ENCODE results near the gene SYT9.
A peak's percentile ranks its signal among the peaks of the same experiment; 100 is the strongest.

The SYT9 gene

GRCh38 chr11:7457211-7457610, 205.5 kb downstream of the SYT9 start:
- FAIRE-seq (no peak), DNase-seq (ENCODE audit: insufficient read length, low spot score) (no peak)

- no peak for FAIRE-seq
Observed at GRCh38 chr11:7462706-7463105, 211.0 kb downstream of the SYT9 start.

GRCh38 chr11:7467652-7468051, 215.9 kb downstream of the SYT9 start:
- peak; percentile 31 for FAIRE-seq
- DNase-seq (ENCODE audit: insufficient read length, low spot score): no peak

More at GRCh38 chr11:7462706-7463105, 211.0 kb downstream of the SYT9 start:
- DNase-seq (ENCODE audit: insufficient read length, low spot score): no peak

GRCh38 chr11:7469351-7469865, 217.7 kb downstream of the SYT9 start:
- FAIRE-seq (no peak), DNase-seq (ENCODE audit: insufficient read length, low spot score) (no peak)

- FAIRE-seq: no peak
- no peak for DNase-seq (ENCODE audit: insufficient read length, low spot score)
Observed at GRCh38 chr11:7471071-7471470, 219.4 kb downstream of the SYT9 start.

- DNase-seq (ENCODE audit: insufficient read length, low spot score): peak; percentile 15
- FAIRE-seq: peak; percentile 68
Observed at GRCh38 chr11:7473717-7474116, 222.0 kb downstream of the SYT9 start.

- no peak for FAIRE-seq
Observed at GRCh38 chr11:7480113-7480512, 228.4 kb downstream of the SYT9 start.

GRCh38 chr11:7484131-7484530, 232.4 kb downstream of the SYT9 start:
- no peak for FAIRE-seq

More at GRCh38 chr11:7480113-7480512, 228.4 kb downstream of the SYT9 start:
- DNase-seq (ENCODE audit: insufficient read length, low spot score): no peak

GRCh38 chr11:7484645-7485044, 232.9 kb downstream of the SYT9 start:
- DNase-seq (ENCODE audit: insufficient read length, low spot score): no peak
- FAIRE-seq: no peak

More at GRCh38 chr11:7484131-7484530, 232.4 kb downstream of the SYT9 start:
- no peak for DNase-seq (ENCODE audit: insufficient read length, low spot score)

GRCh38 chr11:7485186-7486097, 233.7 kb downstream of the SYT9 start, which contains the start of gene OLFML1:
OLFML1 (plus strand) TSS chr11:7485506; CDS start chr11:7485876, 370 bp downstream.
- no peak for FAIRE-seq

GRCh38 chr11:7486098-7486780, 234.5 kb downstream of the SYT9 start:
- DNase-seq (ENCODE audit: insufficient read length, low spot score) (no peak), FAIRE-seq (no peak)

More at GRCh38 chr11:7485186-7486097, 233.7 kb downstream of the SYT9 start, which contains the start of gene OLFML1:
- DNase-seq (ENCODE audit: insufficient read length, low spot score): no peak

- DNase-seq (ENCODE audit: insufficient read length, low spot score): no peak
- no peak for FAIRE-seq
Observed at GRCh38 chr11:7486781-7487140, 235.1 kb downstream of the SYT9 start.

- no peak for FAIRE-seq
- DNase-seq (ENCODE audit: insufficient read length, low spot score): no peak
Observed at GRCh38 chr11:7487360-7487759, 235.7 kb downstream of the SYT9 start.

GRCh38 chr11:7488681-7489080, 237.0 kb downstream of the SYT9 start:
- no peak for FAIRE-seq

GRCh38 chr11:7489376-7489775, 237.7 kb downstream of the SYT9 start:
- DNase-seq (ENCODE audit: insufficient read length, low spot score) (no peak), FAIRE-seq (no peak)

More at GRCh38 chr11:7488681-7489080, 237.0 kb downstream of the SYT9 start:
- no peak for DNase-seq (ENCODE audit: insufficient read length, low spot score)

GRCh38 chr11:7490054-7490453, 238.3 kb downstream of the SYT9 start:
- no peak for DNase-seq (ENCODE audit: insufficient read length, low spot score)

GRCh38 chr11:7490535-7490934, 238.8 kb downstream of the SYT9 start:
- FAIRE-seq (no peak), DNase-seq (ENCODE audit: insufficient read length, low spot score) (no peak)

More at GRCh38 chr11:7490054-7490453, 238.3 kb downstream of the SYT9 start:
- no peak for FAIRE-seq

- DNase-seq (ENCODE audit: insufficient read length, low spot score) (no peak), FAIRE-seq (no peak)
Observed at GRCh38 chr11:7492253-7492652, 240.5 kb downstream of the SYT9 start.

GRCh38 chr11:7493670-7494069, 242.0 kb downstream of the SYT9 start:
- DNase-seq (ENCODE audit: insufficient read length, low spot score) (no peak), FAIRE-seq (no peak)

- no peak for DNase-seq (ENCODE audit: insufficient read length, low spot score)
Observed at GRCh38 chr11:7494086-7494745, 242.5 kb downstream of the SYT9 start.

More at GRCh38 chr11:7494086-7494745, 242.5 kb downstream of the SYT9 start:
- no peak for FAIRE-seq
